Liver (tissue), 9 donors: ENCODE results near the gene KCNQ1. TPM values are rescaled to one million over a fixed set of nuclear protein-coding genes. Genes with fewer than 3 reads are reported as not detected.
A peak's percentile ranks its signal among the peaks of the same experiment; 100 is the strongest.

Experiments
- DNase-seq: peaks from one replicate; pipeline ENCODE4 v3.0.0-alpha.2; 2017; ENCODE audit warnings: low spot score
- H3K27ac ChIP-seq, 2 donors: one replicate each; pipeline ENCODE4 v1.7.0; 2013; ENCODE audit warnings: inconsistent platforms in 2 of 2, low read length in 2 of 2, control low read depth in 1 of 2, low read depth in 1 of 2, mild to moderate bottlenecking in 1 of 2
- H3K27me3 ChIP-seq, 4 donors: one replicate each; pipeline versions ENCODE4 v1.6.1 to v1.7.0; 2013; ENCODE audit warnings: low read length in 3 of 4, inconsistent platforms in 1 of 4, mild to moderate bottlenecking in 1 of 4, moderate library complexity in 1 of 4; ENCODE audit not compliant: control insufficient read depth in 4 of 4, insufficient read depth in 4 of 4
- H3K36me3 ChIP-seq, 4 donors: one replicate each; pipeline versions ENCODE4 v1.6.1 to v1.7.0; 2013; ENCODE audit warnings: low read length in 3 of 4, mild to moderate bottlenecking in 3 of 4, low read depth in 1 of 4, moderate library complexity in 1 of 4; ENCODE audit not compliant: control insufficient read depth in 4 of 4, insufficient read depth in 3 of 4
- H3K4me1 ChIP-seq, 4 donors: one replicate each; pipeline versions ENCODE4 v1.6.1 to v1.7.0; 2013; ENCODE audit warnings: low read length in 3 of 4, mild to moderate bottlenecking in 3 of 4, moderate library complexity in 1 of 4; ENCODE audit not compliant: control insufficient read depth in 4 of 4, insufficient read depth in 4 of 4
- H3K4me3 ChIP-seq, 3 donors: one replicate each; pipeline versions ENCODE4 v1.6.1 to v1.7.0; 2013; ENCODE audit warnings: low read length in 3 of 3, control low read depth in 1 of 3, low read depth in 1 of 3, mild to moderate bottlenecking in 1 of 3
- H3K9ac ChIP-seq, 2 donors: one replicate each; pipeline ENCODE4 v1.7.0; 2013; ENCODE audit warnings: low read length in 2 of 2, mild to moderate bottlenecking in 2 of 2, moderate library complexity in 2 of 2, control low read depth in 1 of 2, low read depth in 1 of 2
- H3K9me3 ChIP-seq, 4 donors: one replicate each; pipeline versions ENCODE4 v1.6.1 to v1.7.0; 2013; ENCODE audit warnings: low read length in 3 of 4; ENCODE audit not compliant: control insufficient read depth in 4 of 4
- CTCF ChIP-seq: fragments of 150-350 bp; IDR thresholded peaks from 2 replicates; pipeline ENCODE4 v1.5.1; 2017; ENCODE audit warnings: improper control_type of control experiment, low read depth, low read length; ENCODE audit not compliant: missing input control
- EGR1 ChIP-seq, 2 donors: IDR thresholded peaks; 2 replicates each; pipeline ENCODE4 v1.6.1; 2016 to 2018; ENCODE audit warnings: antibody characterized with exemption in 2 of 2, low read depth in 2 of 2
- FOXA1 ChIP-seq: IDR thresholded peaks from 2 replicates; pipeline ENCODE4 v1.6.1; 2016; ENCODE audit warnings: antibody characterized with exemption
- HNF4A ChIP-seq, 2 donors: conservative IDR thresholded peaks; 2 replicates each; pipeline ENCODE4 v1.6.1; 2016; ENCODE audit warnings: antibody characterized with exemption in 2 of 2, mild to moderate bottlenecking in 2 of 2
- NR2F2 ChIP-seq: IDR thresholded peaks from 2 replicates; pipeline ENCODE4 v1.6.1; 2016; ENCODE audit warnings: antibody characterized with exemption
- RAD21 ChIP-seq, 2 donors: IDR thresholded peaks; 2 replicates each; pipeline ENCODE4 v1.6.1; 2016; ENCODE audit warnings: antibody characterized with exemption in 2 of 2, mild to moderate bottlenecking in 2 of 2
- RXRA ChIP-seq, 2 donors: IDR thresholded peaks; 2 replicates each; pipeline ENCODE4 v1.6.1; 2017 to 2018; ENCODE audit warnings: antibody characterized with exemption in 2 of 2, mild to moderate bottlenecking in 1 of 2
- SP1 ChIP-seq: IDR thresholded peaks from 2 replicates; pipeline ENCODE4 v1.6.1; 2018; ENCODE audit warnings: antibody characterized with exemption, mild to moderate bottlenecking
- TAF1 ChIP-seq: conservative IDR thresholded peaks from 2 replicates; pipeline ENCODE4 v1.6.1; 2016; ENCODE audit warnings: antibody characterized with exemption, mild to moderate bottlenecking
- ZBTB33 ChIP-seq: IDR thresholded peaks from 2 replicates; pipeline ENCODE4 v1.6.1; 2016; ENCODE audit warnings: antibody characterized with exemption
- WGBS: extraction: QIAGEN DNeasy Blood & Tissue Kit; methylation state at CpG from one replicate; pipeline ENCODE4 v1.1.7; 2013; 5-methylcytosine and 5-hydroxymethylcytosine counted together
- polyA plus RNA-seq, 2 donors: library from polyadenylated mRNA; stranded (reverse) in 1 of 2; unstranded in 1 of 2; fragments of 200-250 nt in 1 of 2; fragments of >200 nt in 1 of 2; fragmentation: Nextera tagmentation in 1 of 2; extraction: Ambion mirVana in 1 of 2; gene quantifications; one replicate each; pipeline versions ENCODE4 v1.2.1 to v1.2.3, GENCODE V29; 2013 to 2015
- total RNA-seq, 2 donors: library from RNA; depleted of rRNA; stranded (reverse); fragments of >200 nt; gene quantifications; one replicate each; pipeline ENCODE4 v1.2.3, GENCODE V29; 2014
- donor health status: healthy.
- donor health status: healthy.
- donor health status: healthy.
- donor health status: healthy.
- donor health status: healthy.

The KCNQ1 gene
- total and polyA plus RNA-seq, 4 donors: 0.31 to 2.2 (median 1.5) TPM

- H3K9ac ChIP-seq: peak overlapping the region in 1 of 2 donors; percentile 39
- TF ChIP-seq RXRA (IDR thresholded peaks at IDR 0.05) (no peak), FOXA1 (no peak), TAF1 (no peak), CTCF (no peak), HNF4A (conservative IDR thresholded peaks at IDR 0.05) (no peak)
- H3K4me1 ChIP-seq: peaks cover 12 to 23% (median 16%) of the 10 kb centered on the region in 4 donors
- no peaks in the 10 kb centered on the region for H3K36me3 ChIP-seq
- no peak overlapping the region for H3K4me3 ChIP-seq
- DNase-seq: no peak
- WGBS: 59% methylated on average over 28 of the region's 28 CpGs
- no peaks in the 10 kb centered on the region for H3K27me3 ChIP-seq
- H3K9me3 ChIP-seq: no peaks in the 10 kb centered on the region
- no peak overlapping the region for H3K27ac ChIP-seq
Measured at GRCh38 chr11:2890466-2891294, 445.9 kb downstream of the KCNQ1 start.

GRCh38 chr11:2891326-2892214, 446.8 kb downstream of the KCNQ1 start:
- H3K27ac ChIP-seq: peak overlapping the region; percentile 1 to 66
- WGBS: 41% methylated on average over 17 of the region's 17 CpGs
- H3K27me3 ChIP-seq: no peaks in the 10 kb centered on the region
- H3K4me1 ChIP-seq: peaks cover 12 to 23% (median 16%) of the 10 kb centered on the region in 4 donors
- no peak for DNase-seq
- H3K9me3 ChIP-seq: no peaks in the 10 kb centered on the region
- H3K9ac ChIP-seq: no peak overlapping the region
- H3K36me3 ChIP-seq: no peaks in the 10 kb centered on the region
- no peak overlapping the region for H3K4me3 ChIP-seq
- peak; percentile 23 to 44 for TF ChIP-seq HNF4A (conservative IDR thresholded peaks at IDR 0.05)
- peak; percentile 34 for TF ChIP-seq NR2F2
- TF ChIP-seq TAF1: no peak

GRCh38 chr11:2892215-2892966, 447.6 kb downstream of the KCNQ1 start:
- Histone ChIP-seq H3K36me3 (no peaks in the 10 kb centered on the region), H3K4me1 (peaks cover 12 to 23% (median 16%) of the 10 kb centered on the region in 4 donors), H3K9me3 (no peaks in the 10 kb centered on the region), H3K9ac (no peak overlapping the region), H3K27me3 (no peaks in the 10 kb centered on the region), H3K27ac (peak overlapping the region; percentile 37 to 66), H3K4me3 (peak overlapping the region in 2 of 3 donors; percentile 1 to 21)
- DNase-seq: peak; percentile 69
- TF ChIP-seq RAD21 (IDR thresholded peaks at IDR 0.05) (peak; percentile 68 to 80), EGR1 (IDR thresholded peaks at IDR 0.05; ENCODE audit: low read depth in 2 of 2) (no peak), NR2F2 (peak; percentile 4), ZBTB33 (no peak), SP1 (no peak), CTCF (peak; percentile 64), RXRA (IDR thresholded peaks at IDR 0.05) (no peak)
- WGBS: 7% methylated on average over 34 of the region's 34 CpGs
